IMR-90 (cell line): ENCODE results near the gene S100A13. TPM values are rescaled to one million over a fixed set of nuclear protein-coding genes. Genes with fewer than 3 reads are reported as not detected.

Experiments used
- ATAC-seq: fragments of 200-7000 bp; cut with Tn5 transposase; 2 replicates; pipeline ENCODE4 v1.9.1; 2020; ENCODE audit warnings: low read depth, mild to moderate bottlenecking, moderate library complexity
- BruUV-seq: library from RNA; stranded (reverse); fragments of 400-500 nt; replicated peaks from 2 replicates; lab custom pipeline; 2021; lab: Mats Ljungman, UMichigan
- CTCF ChIA-PET: fragments of 300-600 bp; formaldehyde crosslinking; extraction: SDS; loops from one replicate; lab custom pipeline; 2021; ENCODE audit warnings: antibody characterized with exemption; lab: Yijun Ruan, JAX
- POLR2A ChIA-PET: fragments of 300-600 bp; sonication (Branson Sonifier 250); formaldehyde crosslinking; loops from one replicate; lab custom pipeline; 2022; ENCODE audit warnings: antibody characterized with exemption; ENCODE audit not compliant: unreplicated experiment; lab: Charles Lee
- DNase-seq: peaks from one replicate; pipeline ENCODE4 v3.0.0; 2013
- H2AFZ ChIP-seq: replicated peaks from 2 replicates; pipeline ENCODE3; 2013; ENCODE audit warnings: low read length, mild to moderate bottlenecking; ENCODE audit not compliant: poor library complexity
- H2AK5ac ChIP-seq: 2 replicates; pipeline ENCODE4 v1.6.1; 2013; ENCODE audit warnings: low read depth, low read length, inconsistent platforms
- H2AK9ac ChIP-seq: replicated peaks from 2 replicates; pipeline ENCODE3; 2013; ENCODE audit warnings: mild to moderate bottlenecking, low read depth, low read length, moderate library complexity; ENCODE audit not compliant: poor library complexity
- H2BK120ac ChIP-seq: 2 replicates; pipeline ENCODE4 v1.6.1; 2013; ENCODE audit warnings: low read depth, low read length, inconsistent platforms
- H2BK15ac ChIP-seq: 3 replicates; pipeline ENCODE4 v1.6.1; 2013; ENCODE audit warnings: low read depth, low read length, inconsistent platforms
- H2BK20ac ChIP-seq: 2 replicates; pipeline ENCODE4 v1.6.1; 2013; ENCODE audit warnings: low read depth, mild to moderate bottlenecking, inconsistent platforms, low read length, moderate library complexity
- H2BK5ac ChIP-seq: 2 replicates; pipeline ENCODE4 v1.6.1; 2013; ENCODE audit warnings: mild to moderate bottlenecking, low read depth, low read length, inconsistent platforms; ENCODE audit not compliant: poor library complexity, severe bottlenecking
- H3K14ac ChIP-seq: replicated peaks from 2 replicates; pipeline ENCODE4 v1.6.1; 2013; ENCODE audit warnings: low read depth, low read length, inconsistent platforms
- H3K18ac ChIP-seq: 2 replicates; pipeline ENCODE4 v1.6.1; 2013; ENCODE audit warnings: low read depth, low read length, control low read depth
- H3K23ac ChIP-seq: 2 replicates; pipeline ENCODE4 v1.6.1; 2013; ENCODE audit warnings: low read depth, low read length, inconsistent platforms
- H3K27ac ChIP-seq: 2 replicates; pipeline ENCODE4 v1.5.1; 2013; ENCODE audit warnings: mild to moderate bottlenecking, control low read depth, low read length; ENCODE audit not compliant: insufficient read depth
- H3K27me3 ChIP-seq: 2 replicates; pipeline ENCODE4 v1.6.1; 2013; ENCODE audit warnings: low read length; ENCODE audit not compliant: control insufficient read depth, insufficient read depth
- H3K36me3 ChIP-seq: 2 replicates; pipeline ENCODE4 v1.6.1; 2013; ENCODE audit warnings: low read length, mixed read lengths; ENCODE audit not compliant: control insufficient read depth, insufficient read depth
- H3K4ac ChIP-seq: 2 replicates; pipeline ENCODE4 v1.6.1; 2013; ENCODE audit warnings: low read depth, low read length, inconsistent platforms
- H3K4me1 ChIP-seq: 2 replicates; pipeline ENCODE4 v1.6.1; 2013; ENCODE audit warnings: low read length, mixed read lengths; ENCODE audit not compliant: control insufficient read depth, insufficient read depth
- H3K4me2 ChIP-seq: 2 replicates; pipeline ENCODE4 v1.6.1; 2013; ENCODE audit warnings: low read depth, mild to moderate bottlenecking, control low read depth, low read length, moderate library complexity
- H3K4me3 ChIP-seq: 2 replicates; pipeline ENCODE4 v1.5.1; 2013; ENCODE audit warnings: low read depth, mild to moderate bottlenecking, control low read depth, low read length, moderate library complexity; ENCODE audit not compliant: insufficient read depth
- H3K56ac ChIP-seq: 2 replicates; pipeline ENCODE4 v1.6.1; 2013; ENCODE audit warnings: low read length, inconsistent platforms; ENCODE audit not compliant: insufficient read depth; ENCODE audit errors: extremely low read depth
- H3K79me1 ChIP-seq, 2 experiments: 2 replicates each; pipeline ENCODE4 v1.6.1; 2013; ENCODE audit warnings: low read length in 2 of 2, inconsistent platforms in 1 of 2, low read depth in 1 of 2
- H3K9ac ChIP-seq: 2 replicates; pipeline ENCODE4 v1.6.1; 2013; ENCODE audit warnings: low read depth, low read length, control low read depth
- H3K9me1 ChIP-seq: 2 replicates; pipeline ENCODE4 v1.6.1; 2013; ENCODE audit warnings: low read length, inconsistent platforms; ENCODE audit not compliant: insufficient read depth
- H3K9me3 ChIP-seq: 2 replicates; pipeline ENCODE4 v1.6.1; 2013; ENCODE audit warnings: low read length; ENCODE audit not compliant: control insufficient read depth, insufficient read depth
- H4K20me1 ChIP-seq: 2 replicates; pipeline ENCODE4 v1.6.1; 2013; ENCODE audit warnings: low read length, inconsistent platforms; ENCODE audit not compliant: insufficient read depth
- H4K5ac ChIP-seq: 2 replicates; pipeline ENCODE4 v1.6.1; 2013; ENCODE audit warnings: mild to moderate bottlenecking, low read depth, low read length, control low read depth
- H4K8ac ChIP-seq, 2 experiments: 2 replicates each; pipeline ENCODE4 v1.6.1; 2013; ENCODE audit warnings: low read depth in 2 of 2, low read length in 2 of 2, control low read depth in 1 of 2, inconsistent platforms in 1 of 2
- H4K91ac ChIP-seq: 2 replicates; pipeline ENCODE4 v1.6.1; 2013; ENCODE audit warnings: low read depth, low read length, inconsistent platforms; ENCODE audit not compliant: insufficient read depth
- BHLHE40 ChIP-seq: fragments of 150-350 bp; IDR thresholded peaks from 2 replicates; pipeline ENCODE4 v1.6.1; 2016; ENCODE audit warnings: mild to moderate bottlenecking, low read depth, low read length
- CHD1 ChIP-seq: IDR thresholded peaks from 2 replicates; pipeline ENCODE4 v1.6.1; 2012; ENCODE audit warnings: low read depth, low read length, improper control_type of control experiment
- CTCF ChIP-seq: conservative IDR thresholded peaks from 2 replicates; pipeline ENCODE4 v1.5.1; 2012; ENCODE audit warnings: mild to moderate bottlenecking, low read depth, low read length, improper control_type of control experiment
- ELK1 ChIP-seq: fragments of 150-350 bp; IDR thresholded peaks from 2 replicates; pipeline ENCODE4 v1.6.1; 2016; ENCODE audit warnings: low read depth, mild to moderate bottlenecking, low read length, moderate library complexity, borderline replicate concordance
- MAZ ChIP-seq: IDR thresholded peaks from 2 replicates; pipeline ENCODE4 v1.6.1; 2012; ENCODE audit warnings: low read depth, mild to moderate bottlenecking, low read length, improper control_type of control experiment, moderate library complexity, borderline replicate concordance
- MXI1 ChIP-seq: IDR thresholded peaks from 2 replicates; pipeline ENCODE4 v1.6.1; 2012; ENCODE audit warnings: low read depth, mild to moderate bottlenecking, low read length, moderate library complexity, borderline replicate concordance
- NFE2L2 ChIP-seq: fragments of 150-350 bp; IDR thresholded peaks from 2 replicates; pipeline ENCODE4 v1.6.1; 2016; ENCODE audit warnings: low read depth, mild to moderate bottlenecking, low read length
- POLR2A ChIP-seq: IDR thresholded peaks from 2 replicates; pipeline ENCODE4 v1.6.1; 2012; ENCODE audit warnings: mild to moderate bottlenecking, low read depth, low read length
- RCOR1 ChIP-seq: IDR thresholded peaks from 2 replicates; pipeline ENCODE4 v1.6.1; 2012; ENCODE audit warnings: mild to moderate bottlenecking, low read length, improper control_type of control experiment; ENCODE audit not compliant: insufficient replicate concordance
- RFX5 ChIP-seq: IDR thresholded peaks from 2 replicates; pipeline ENCODE4 v1.8.0; 2012; ENCODE audit warnings: low read depth, mild to moderate bottlenecking, low read length, moderate library complexity
- USF2 ChIP-seq: fragments of 150-350 bp; IDR thresholded peaks from 2 replicates; pipeline ENCODE4 v1.6.1; 2017; ENCODE audit warnings: mild to moderate bottlenecking, antibody characterized with exemption, low read length, low read depth
- WGBS, 2 experiments: methylation state at CpG; one replicate each; pipeline versions ENCODE4 v1.1.5 to v1.1.7; 2013; ENCODE audit warnings: missing lambda C conversion rate in 2 of 2; ENCODE audit not compliant: insufficient read length in 1 of 2; ENCODE audit errors: extremely low coverage in 2 of 2; 5-methylcytosine and 5-hydroxymethylcytosine counted together
- dilution Hi-C: fragments of 300-500 bp; cut with HindIII; formaldehyde crosslinking; loops from one replicate; pipeline ENCODE4 v1.14.3; 2018; ENCODE audit warnings: low sequenced_read_pairs; ENCODE audit not compliant: unreplicated experiment
- in situ Hi-C: fragments of 300-500 bp; cut with MboI; formaldehyde crosslinking; loops from 3 replicates; pipeline ENCODE4 v1.14.3; 2019; ENCODE audit warnings: low sequenced_read_pairs, inconsistent platforms, mixed read lengths
- intact Hi-C: fragments of 100-400 bp; cut with micrococcal nuclease; formaldehyde crosslinking; loops from 2 replicates; pipeline ENCODE4 v1.10.0; 2022
- polyA plus RNA-seq, 3 experiments: library from polyadenylated mRNA; depleted of rRNA; stranded (reverse); fragments of >200 nt; gene quantifications; 2 replicates each; pipeline ENCODE4 v1.2.3, GENCODE V29; 2012; ENCODE audit warnings: low replicate concordance in 1 of 3
- total RNA-seq: library from RNA; depleted of rRNA; stranded (reverse); fragments of >200 nt; gene quantifications from 2 replicates; pipeline ENCODE4 v1.2.3, GENCODE V29; 2012

Gene S100A13
- total and polyA plus RNA-seq, 2 of the 4 experiments (the other 2 are of a cell fraction): 122 to 468 TPM

- in situ Hi-C loops (loop anchor here (10.0 kb wide), 1 partner anchor 305 kb away; the partner anchor contains the start of gene JTB), dilution Hi-C loops (no loop called here), intact Hi-C loops (loop anchor here (2.0 to 5.0 kb wide), 4 partner anchors 97 to 738 kb away; partner anchors contain the start of gene IL6R)
- peaks cover 12 to 25% of the 10 kb centered on the region in 2 experiments; a peak in 1 of 4 replicates for H3K79me1 ChIP-seq
- H3K56ac ChIP-seq: no peak overlapping the region
- no peak overlapping the region for H2AK5ac ChIP-seq
- peak overlapping the region; percentile 85 for H3K4me2 ChIP-seq
- H2BK120ac ChIP-seq: no peak overlapping the region
- H3K4ac ChIP-seq: no peak overlapping the region
- DNase-seq (no peak), ATAC-seq (no peak)
- H3K9me3 ChIP-seq: no peaks in the 10 kb centered on the region
- H2AFZ ChIP-seq: no peak overlapping the region
- H4K5ac ChIP-seq: no peak overlapping the region
- no peak overlapping the region for H2BK20ac ChIP-seq
- peaks cover 11% of the 10 kb centered on the region; the same call in 1 of the 2 replicates for H4K20me1 ChIP-seq
- TF ChIP-seq RFX5 (no peak), BHLHE40 (no peak), CTCF (no peak), MAZ (no peak), USF2 (no peak), POLR2A (no peak), ELK1 (no peak), RCOR1 (no peak), NFE2L2 (no peak), CHD1 (no peak), MXI1 (no peak)
- no peak overlapping the region for H3K27ac ChIP-seq
- H3K18ac ChIP-seq: no peak overlapping the region
- no peaks in the 10 kb centered on the region for H3K27me3 ChIP-seq
- H2BK5ac ChIP-seq: no peak overlapping the region
- H3K4me1 ChIP-seq: peaks cover 1% of the 10 kb centered on the region; the same call in 1 of the 2 replicates
- CTCF ChIA-PET: no interaction called here
- no peak overlapping the region for H4K8ac ChIP-seq
- H3K9ac ChIP-seq: peak overlapping the region; percentile 83; the same call in 1 of the 2 replicates
- H3K36me3 ChIP-seq: peaks cover 37% of the 10 kb centered on the region
- peak overlapping the region; percentile 65 for H3K4me3 ChIP-seq
- WGBS, 2 experiments: 79% methylated on average over 3 of the region's 6 CpGs; no CpG with 5 or more reads in 1 of the 2 experiments
- no peak overlapping the region for H4K91ac ChIP-seq
- H3K14ac ChIP-seq: no peak overlapping the region
- no peak overlapping the region for H2BK15ac ChIP-seq
- no peak overlapping the region for H3K23ac ChIP-seq
- no peak overlapping the region for H2AK9ac ChIP-seq
- POLR2A ChIA-PET: no interaction called here
- BruUV-seq: no TSS peak
- no peaks in the 10 kb centered on the region for H3K9me1 ChIP-seq
Observed at GRCh38 chr1:153669606-153670005, 42.3 kb upstream of the S100A13 start.
